GM04503 (cell line): ENCODE data around the gene FZD8.
A peak's percentile ranks its signal among the peaks of the same experiment; 100 is the strongest.
"Not testable (repeated sequence)": the region's sequence is repeated elsewhere in the genome, so short reads cannot be mapped to it uniquely, and the experiment has no call there.

ENCODE experiments used
- DNase-seq: peaks from one replicate; pipeline ENCODE4 v3.0.0-alpha.2; 2012; ENCODE audit warnings: low read depth

The FZD8 gene

GRCh38 chr10:35642035-35642792, at the start of gene FZD8:
TSS of gene FZD8 (minus strand) at chr10:35642296. CDS start at chr10:35641429, 867 bp downstream.
- peak; percentile 47 for DNase-seq

- DNase-seq: no peak
Observed at GRCh38 chr10:35691522-35692236, 49.6 kb upstream of the FZD8 start.

GRCh38 chr10:35690534-35690933, 48.4 kb upstream of the FZD8 start:
- no peak for DNase-seq

GRCh38 chr10:35685858-35686257, 43.8 kb upstream of the FZD8 start:
- not testable (repeated sequence) for DNase-seq

GRCh38 chr10:35685402-35685801, 43.3 kb upstream of the FZD8 start:
- no peak for DNase-seq

GRCh38 chr10:35684586-35684985, 42.5 kb upstream of the FZD8 start:
- no peak for DNase-seq

DNA sequence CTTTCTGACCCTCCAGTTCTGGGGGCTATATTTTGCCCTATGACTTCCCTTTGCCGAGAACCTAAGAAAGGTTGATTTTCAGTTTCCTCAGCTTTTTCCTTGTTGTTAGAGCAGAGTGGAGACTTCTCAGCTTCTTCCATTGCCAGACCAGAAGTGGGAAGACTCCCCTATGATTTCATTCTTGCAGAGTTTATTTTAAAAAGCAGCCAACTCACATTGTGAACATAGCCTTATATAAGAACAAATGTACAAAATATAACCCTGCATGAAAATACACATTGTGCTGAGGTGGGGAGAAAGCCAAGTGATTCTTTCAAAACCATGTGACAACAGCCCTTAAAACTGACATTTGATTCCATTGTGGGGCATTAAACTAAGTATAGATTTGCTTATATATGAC, 33.8 kb upstream of the FZD8 start:
- DNase-seq: no peak

- no peak for DNase-seq
Observed at GRCh38 chr10:35674843-35675242, 32.7 kb upstream of the FZD8 start.

DNA sequence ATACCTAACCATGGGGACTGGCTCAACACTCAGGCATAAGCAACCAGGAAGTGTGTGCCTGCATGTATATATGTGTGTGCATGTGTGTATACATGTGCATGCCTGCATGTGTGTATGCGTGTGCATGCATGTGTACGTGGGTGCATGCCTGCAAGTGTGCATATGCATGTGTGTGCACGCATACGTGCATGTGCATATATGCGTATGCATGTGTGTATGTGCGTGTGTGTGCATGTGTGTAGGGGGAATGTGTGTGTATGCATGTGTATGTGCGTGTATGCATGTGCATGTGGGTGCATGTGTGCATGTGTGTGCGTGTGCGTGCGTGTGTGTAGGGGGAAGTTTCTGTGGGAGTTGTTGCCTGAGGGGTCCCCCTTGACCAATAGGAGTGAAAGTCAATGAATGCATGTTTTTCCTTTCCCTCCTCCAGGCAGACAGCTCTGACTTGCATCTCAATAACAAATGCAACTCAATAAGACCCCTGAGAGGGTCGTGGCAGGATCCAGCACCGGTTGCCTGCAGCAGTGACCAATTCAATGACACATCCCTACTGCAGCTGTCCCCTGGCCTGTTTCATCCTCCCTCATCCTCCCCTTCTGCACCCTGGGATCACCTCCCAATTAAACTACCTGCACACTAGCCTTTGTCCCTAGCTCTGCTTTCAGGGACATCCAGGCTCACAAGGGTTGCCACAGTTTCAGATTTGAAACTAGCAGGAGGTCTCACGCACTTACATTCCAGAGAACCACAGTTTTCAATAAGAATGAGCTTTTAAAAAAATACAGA, 27.0 kb upstream of the FZD8 start:
- no peak for DNase-seq

GRCh38 chr10:35667971-35668370, 25.9 kb upstream of the FZD8 start:
- no peak for DNase-seq

DNA sequence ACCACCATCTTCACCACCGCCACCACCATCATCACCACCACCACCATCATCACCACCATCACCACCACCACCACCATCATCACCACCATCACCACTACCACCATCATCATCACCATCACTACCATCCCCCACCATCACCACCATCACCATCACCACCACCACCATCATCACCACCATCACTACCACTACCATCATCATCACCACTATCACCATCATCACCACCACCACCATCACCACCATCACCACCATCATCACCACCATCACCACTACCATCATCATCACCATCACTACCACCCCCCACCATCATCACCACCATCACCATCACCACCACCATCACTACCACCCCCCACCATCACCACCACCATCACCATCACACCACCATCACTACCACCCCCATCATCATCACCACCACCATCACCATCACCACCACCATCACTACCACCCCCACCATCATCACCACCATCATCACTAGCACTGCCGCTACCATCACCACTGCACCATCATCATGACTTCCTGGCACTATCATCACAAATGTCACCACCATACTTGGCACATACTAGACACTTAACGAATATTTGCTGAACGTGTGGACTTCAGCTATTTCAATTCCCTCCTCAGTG, 25.3 kb upstream of the FZD8 start:
- DNase-seq: no peak

DNA sequence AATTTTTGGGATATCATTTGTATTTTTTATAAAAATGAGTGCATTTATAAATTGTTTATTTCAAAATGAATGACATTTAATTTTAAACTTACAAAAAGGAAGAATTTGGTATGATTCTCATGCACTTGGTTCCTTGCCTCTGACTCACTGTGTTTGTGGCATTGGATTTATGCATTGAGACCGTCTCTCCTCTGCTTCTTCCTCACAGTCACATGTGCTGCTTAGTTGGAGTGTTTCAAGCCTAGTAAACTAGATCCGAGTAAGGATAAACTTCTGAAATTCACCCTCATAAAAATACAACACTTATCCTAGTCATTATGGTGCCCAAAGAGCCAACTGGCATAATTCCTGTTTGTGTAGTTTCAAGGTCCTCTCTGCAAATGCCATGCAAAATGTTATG, 19.1 kb upstream of the FZD8 start:
- no peak for DNase-seq

- no peak for DNase-seq
Observed at GRCh38 chr10:35659456-35659855, 17.4 kb upstream of the FZD8 start.

GRCh38 chr10:35657621-35658020, 15.5 kb upstream of the FZD8 start:
- DNase-seq: no peak

DNA sequence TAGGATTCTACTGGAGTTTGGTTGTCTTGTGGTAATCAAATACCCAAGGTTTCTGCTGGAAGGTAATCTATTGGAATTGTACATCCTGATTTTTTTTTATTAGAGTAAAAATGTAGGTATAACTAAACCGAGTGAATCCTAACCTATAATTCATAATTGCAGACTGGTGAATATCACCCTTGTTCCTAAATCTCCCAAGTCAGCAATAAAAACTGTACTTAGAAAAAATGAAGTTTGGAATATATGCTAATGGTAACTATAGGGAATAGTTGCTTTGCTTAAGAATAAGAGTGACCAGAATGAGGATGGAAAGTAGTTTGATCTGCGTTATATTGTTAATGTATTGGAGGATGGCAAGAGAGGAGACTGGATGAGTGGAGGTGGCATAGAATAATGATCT, 10.7 kb upstream of the FZD8 start:
- DNase-seq: no peak

DNA sequence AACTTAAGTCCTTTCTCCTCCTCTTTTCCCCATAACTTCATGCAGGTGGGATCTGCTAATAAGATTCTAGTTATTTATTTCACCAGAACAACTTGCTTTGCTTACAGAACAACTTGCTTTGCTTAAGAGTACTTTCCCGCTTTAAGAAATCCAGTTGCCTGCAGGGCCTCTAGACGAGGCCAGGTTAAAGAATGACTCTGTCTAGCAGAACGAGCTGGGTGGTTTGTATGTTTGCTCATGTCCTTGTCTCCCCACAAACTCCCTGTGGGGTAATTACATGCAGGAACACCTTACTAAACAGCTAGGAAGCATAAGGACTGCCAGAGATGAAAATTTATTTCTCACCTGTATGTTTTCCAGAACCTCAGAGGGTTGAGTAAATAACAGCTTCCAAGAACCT, 8.8 kb upstream of the FZD8 start:
- no peak for DNase-seq

- DNase-seq: no peak
Observed at GRCh38 chr10:35644050-35644950, 2.2 kb upstream of the FZD8 start.

DNA sequence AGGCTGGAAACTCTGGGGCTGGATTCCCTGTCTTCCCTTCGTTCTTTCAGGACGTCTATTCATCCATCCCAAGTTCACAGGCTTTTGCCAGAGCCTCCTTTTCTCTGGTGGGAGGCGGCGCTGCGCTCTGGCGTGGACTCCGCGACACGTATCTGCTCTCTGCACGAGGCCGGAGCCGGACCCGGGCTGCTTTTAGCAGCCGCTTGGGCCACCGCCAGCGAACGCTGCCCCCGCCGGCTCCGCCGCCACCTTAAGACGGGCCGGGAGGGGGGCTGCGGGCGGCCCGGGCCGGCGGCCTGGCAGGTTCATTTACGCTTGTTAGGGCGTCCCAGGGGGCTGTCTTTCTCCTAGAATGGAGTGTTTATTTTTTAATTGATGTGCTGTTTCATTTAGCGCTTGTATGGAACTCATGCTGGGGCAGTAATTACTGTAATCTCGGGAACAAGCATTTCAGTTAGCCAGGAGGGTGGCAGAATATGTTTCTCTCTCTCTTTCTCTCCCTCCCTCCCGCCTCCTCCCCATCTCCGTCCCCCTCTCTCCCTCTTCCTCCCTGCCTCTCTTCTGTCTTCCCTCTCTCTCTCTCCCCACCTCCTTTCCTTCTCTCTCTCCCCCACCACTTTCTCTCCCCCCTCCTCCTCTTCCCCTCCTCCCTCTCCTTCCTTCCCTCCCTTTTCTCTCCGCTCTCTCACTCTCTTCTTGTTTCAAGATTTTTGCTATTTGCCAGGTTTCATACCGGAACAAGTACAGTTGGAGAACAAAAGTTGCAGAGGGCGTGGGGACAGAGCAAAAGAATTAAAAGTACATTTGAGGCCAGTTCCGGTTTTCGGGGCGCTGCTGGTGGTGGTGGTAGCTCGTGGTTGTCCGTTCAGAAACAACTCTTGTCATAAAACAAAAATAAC, 1.3 kb upstream of the FZD8 start:
- DNase-seq: no peak

DNA sequence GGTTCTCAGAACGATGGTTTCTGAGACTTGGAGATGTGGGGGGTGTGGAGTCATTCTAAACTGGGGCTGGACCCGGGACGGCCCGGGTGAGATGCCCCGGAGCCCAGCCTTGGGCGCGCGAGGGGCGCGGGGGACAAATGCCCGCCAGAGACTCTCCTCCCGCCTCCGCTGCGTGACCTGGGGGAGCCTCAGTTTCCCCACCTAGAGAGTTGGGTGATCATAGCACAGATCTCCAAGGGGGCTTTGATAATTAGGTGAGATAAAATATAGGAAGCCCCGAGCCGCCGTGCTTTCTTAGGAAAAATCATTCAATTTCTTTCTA, 658 bp upstream of the FZD8 start:
- DNase-seq: no peak

DNA sequence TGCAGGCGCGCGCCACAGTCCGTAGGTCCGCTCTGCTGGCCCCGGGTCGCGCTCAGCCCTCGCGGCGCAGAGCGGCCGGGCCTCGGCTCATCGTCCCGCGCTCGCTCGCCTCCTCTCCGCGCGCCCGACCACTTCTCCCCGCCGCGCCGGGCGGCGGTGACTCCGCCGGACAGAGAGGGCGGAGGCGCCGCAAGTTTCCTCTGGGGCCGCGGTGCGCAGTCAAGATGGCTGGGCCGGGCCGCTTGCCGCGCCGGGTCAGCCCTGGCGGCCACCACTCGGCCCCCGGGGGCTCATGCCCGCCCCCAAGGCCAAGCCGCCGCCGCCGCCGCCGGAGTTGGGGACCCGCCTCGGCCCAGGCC, 441 bp downstream of the FZD8 start:
- no peak for DNase-seq
